Measurements from ENCODE around the gene TASOR.
"Not testable (repeated sequence)": the region's sequence is repeated elsewhere in the genome, so short reads cannot be mapped to it uniquely, and the experiment has no call there.

Gene TASOR

GRCh38 chr3:56683122-56683817, at the start of gene TASOR:
TSS of gene TASOR (minus strand) at chr3:56683265. CDS start at chr3:56683006, 259 bp downstream.
- no peak for TF ChIP-seq ZFX (IDR thresholded peaks at IDR 0.05)
- TF ChIP-seq CTCF (conservative IDR thresholded peaks at IDR 0.05): no peak
- H3K27ac ChIP-seq: peak within 1 kb of the TSS; percentile 85

- TF ChIP-seq CTCF (conservative IDR thresholded peaks at IDR 0.05) (no peak), ZFX (IDR thresholded peaks at IDR 0.05) (no peak)
- no peak overlapping the region for H3K27ac ChIP-seq
These were observed 49.0 kb upstream of the TASOR start for GRCh38 chr3:56732109-56732508.

- no peak overlapping the region for H3K27ac ChIP-seq
- TF ChIP-seq CTCF (conservative IDR thresholded peaks at IDR 0.05) (no peak), ZFX (IDR thresholded peaks at IDR 0.05) (no peak)
These were observed 42.1 kb upstream of the TASOR start for GRCh38 chr3:56725175-56725574.

- H3K27ac ChIP-seq: no peak overlapping the region
- TF ChIP-seq ZFX (IDR thresholded peaks at IDR 0.05) (no peak), CTCF (conservative IDR thresholded peaks at IDR 0.05) (no peak)
These were observed 41.6 kb upstream of the TASOR start for GRCh38 chr3:56724676-56725075.

GRCh38 chr3:56720849-56721248, 37.8 kb upstream of the TASOR start:
- TF ChIP-seq CTCF (conservative IDR thresholded peaks at IDR 0.05) (no peak), ZFX (IDR thresholded peaks at IDR 0.05) (no peak)
- no peak overlapping the region for H3K27ac ChIP-seq

- H3K27ac ChIP-seq: not testable (repeated sequence)
These were observed 35.7 kb upstream of the TASOR start for GRCh38 chr3:56718809-56719208.

GRCh38 chr3:56711344-56711743, 28.3 kb upstream of the TASOR start:
- TF ChIP-seq ZFX (IDR thresholded peaks at IDR 0.05): no peak
- TF ChIP-seq CTCF (conservative IDR thresholded peaks at IDR 0.05): no peak
- H3K27ac ChIP-seq: no peak overlapping the region

- H3K27ac ChIP-seq: not testable (repeated sequence)
- peak; percentile 64 for TF ChIP-seq CTCF (conservative IDR thresholded peaks at IDR 0.05)
These were observed 24.3 kb upstream of the TASOR start for GRCh38 chr3:56707412-56707811.

Measured in C4-2B (cell line).